GM12801 (cell line): ENCODE measurements around the gene ZNF358.

Experiments
- CTCF ChIP-seq: IDR thresholded peaks from one replicate; pipeline ENCODE4 v1.5.1; 2011; ENCODE audit warnings: control low read depth; ENCODE audit not compliant: insufficient read length; ENCODE audit errors: extremely low read depth

Gene ZNF358

GRCh38 chr19:7542556-7543348 is 26.8 kb downstream of the ZNF358 start:
- TF ChIP-seq CTCF = no peak

DNA sequence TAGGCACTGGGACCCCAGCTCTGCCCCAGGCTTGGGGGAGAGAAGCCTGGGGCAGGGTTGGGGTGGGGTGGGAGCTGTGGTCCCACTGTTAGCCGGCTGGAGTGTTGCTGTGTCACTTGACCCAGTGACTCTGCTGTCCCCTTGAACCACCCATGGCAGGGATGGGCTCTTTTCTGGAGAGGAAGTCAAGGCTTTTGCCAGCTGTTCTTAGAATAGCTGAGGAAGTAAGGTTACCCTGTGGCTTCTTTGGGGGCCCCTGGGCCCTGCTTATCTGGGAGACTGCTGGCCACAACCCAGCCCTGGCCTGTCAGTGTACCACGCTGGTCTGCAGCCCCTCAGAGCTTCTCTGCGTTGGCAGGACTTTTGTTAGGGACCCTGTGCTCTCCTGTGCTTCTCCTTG is 28.7 kb downstream of the ZNF358 start:
- TF ChIP-seq CTCF = no peak

- no peak for TF ChIP-seq CTCF
Measured at GRCh38 chr19:7545300-7545699, 29.4 kb downstream of the ZNF358 start.

- no peak for TF ChIP-seq CTCF
Measured at GRCh38 chr19:7545904-7546303, 30.0 kb downstream of the ZNF358 start.

- no peak for TF ChIP-seq CTCF
Measured at GRCh38 chr19:7547159-7547558, 31.3 kb downstream of the ZNF358 start.

DNA sequence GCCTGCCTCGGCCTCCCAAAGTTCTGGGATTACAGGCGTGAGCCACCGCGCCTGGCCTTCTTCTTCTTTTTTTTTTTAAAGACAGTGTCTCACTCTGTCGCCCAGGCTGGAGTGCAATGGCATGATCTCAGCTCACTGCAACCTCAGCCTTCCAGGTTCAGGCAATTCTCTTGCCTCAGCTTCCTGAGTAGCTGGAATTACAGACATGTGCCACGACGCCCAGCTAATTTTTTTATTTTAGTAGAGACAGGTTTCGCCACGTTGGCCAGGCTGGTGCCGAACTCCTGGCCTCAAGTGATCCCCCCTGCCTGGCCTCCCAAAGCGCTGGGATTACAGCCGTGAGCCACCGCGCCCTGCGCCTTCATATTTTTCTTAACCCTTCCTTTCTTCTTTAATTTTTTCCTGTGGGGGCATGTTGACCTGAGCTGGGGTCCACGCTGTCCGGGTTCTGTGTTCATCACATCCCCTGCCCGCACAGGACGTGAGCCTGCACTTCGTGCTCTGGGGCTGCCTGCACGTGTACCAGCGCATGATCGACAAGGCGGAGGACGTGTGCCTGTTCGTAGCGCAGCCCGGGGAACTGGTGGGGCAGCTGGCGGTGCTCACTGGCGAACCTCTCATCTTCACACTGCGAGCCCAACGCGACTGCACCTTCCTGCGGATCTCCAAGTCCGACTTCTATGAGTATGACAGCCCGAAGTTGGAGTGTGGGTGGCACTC is 33.7 kb downstream of the ZNF358 start:
- TF ChIP-seq CTCF = no peak

DNA sequence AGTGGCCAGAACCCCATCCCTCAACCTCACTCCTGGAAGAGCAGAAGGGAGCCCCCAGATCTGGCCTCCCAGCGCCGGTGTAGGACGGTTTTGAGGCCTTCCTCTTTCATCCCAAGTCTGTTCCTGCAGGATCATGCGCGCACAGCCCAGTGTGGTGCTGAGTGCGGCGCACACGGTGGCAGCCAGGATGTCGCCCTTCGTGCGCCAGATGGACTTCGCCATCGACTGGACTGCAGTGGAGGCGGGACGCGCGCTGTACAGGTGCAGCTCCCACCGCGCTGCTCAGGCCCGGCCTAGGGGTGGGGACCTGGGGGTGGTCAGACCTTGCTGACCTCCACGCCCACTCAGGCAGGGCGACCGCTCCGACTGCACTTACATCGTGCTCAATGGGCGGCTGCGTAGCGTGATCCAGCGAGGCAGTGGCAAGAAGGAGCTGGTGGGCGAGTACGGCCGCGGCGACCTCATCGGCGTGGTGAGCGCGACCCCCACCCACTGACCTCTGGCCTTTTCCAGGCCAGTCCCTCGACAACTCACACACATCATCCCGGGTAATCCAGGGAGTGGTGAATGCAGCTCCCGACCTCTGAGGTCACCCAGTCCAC is 34.4 kb downstream of the ZNF358 start:
- no peak for TF ChIP-seq CTCF
